Ectodermal cell (in vitro differentiated cells): ENCODE measurements around the gene IGF1R. TPM values are rescaled to one million over a fixed set of nuclear protein-coding genes. Genes with fewer than 3 reads are reported as not detected.

Source experiments
- H3K27ac ChIP-seq: 2 replicates; pipeline ENCODE4 v1.7.0; 2013; ENCODE audit warnings: mild to moderate bottlenecking, low read depth, low read length; ENCODE audit not compliant: insufficient read depth, poor library complexity, severe bottlenecking
- H3K27me3 ChIP-seq: 2 replicates; pipeline ENCODE4 v1.7.0; 2013; ENCODE audit warnings: mild to moderate bottlenecking, low read length; ENCODE audit not compliant: insufficient read depth, control insufficient read depth, poor library complexity, severe bottlenecking
- H3K36me3 ChIP-seq: one replicate; pipeline ENCODE4 v1.7.0; 2013; ENCODE audit warnings: low read length; ENCODE audit not compliant: control insufficient read depth, insufficient read depth
- H3K4me1 ChIP-seq: one replicate; pipeline ENCODE4 v1.7.0; 2013; ENCODE audit warnings: low read length; ENCODE audit not compliant: control insufficient read depth, insufficient read depth
- H3K4me3 ChIP-seq: 2 replicates; pipeline ENCODE4 v1.7.0; 2013; ENCODE audit warnings: low read depth, low read length, control low read depth; ENCODE audit not compliant: insufficient read depth
- H3K9me3 ChIP-seq: 2 replicates; pipeline ENCODE4 v1.7.0; 2013; ENCODE audit warnings: mild to moderate bottlenecking, low read length, moderate library complexity; ENCODE audit not compliant: control insufficient read depth
- WGBS, 2 experiments: methylation state at CpG; one replicate each; pipeline ENCODE4 v1.1.7; 2013; ENCODE audit warnings: missing lambda C conversion rate in 2 of 2; 5-methylcytosine and 5-hydroxymethylcytosine counted together
- polyA plus RNA-seq, 4 experiments: library from polyadenylated mRNA; stranded (reverse); fragments of 50-300 nt; gene quantifications; one replicate each; pipeline ENCODE4 v1.2.3, GENCODE V29; 2013

IGF1R gene
- polyA plus RNA-seq (2013, experiment 1 of 4), result 36.6 TPM
- 46.0 TPM for polyA plus RNA-seq (2013, experiment 2 of 4)
- 30.3 TPM for polyA plus RNA-seq (2013, experiment 3 of 4)
- 36.8 TPM for polyA plus RNA-seq (2013, experiment 4 of 4)

- H3K27me3 ChIP-seq, result peaks cover 16% of the 10 kb centered on the region
- H3K27ac ChIP-seq, result peak within 1 kb of the TSS; percentile 96
- H3K9me3 ChIP-seq, result no peaks in the 10 kb centered on the region
- H3K36me3 ChIP-seq, result no peaks in the 10 kb centered on the region
- 0% methylated on average over 103 to 104 of the region's 106 CpGs for WGBS, 2 experiments
- peaks cover 11% of the 10 kb centered on the region for H3K4me1 ChIP-seq
- H3K4me3 ChIP-seq, result peak within 1 kb of the TSS; percentile 89
These were observed at the start of gene IGF1R for GRCh38 chr15:98647774-98648653. Gene IGF1R (plus strand): TSS chr15:98648539. CDS start chr15:98649582, 1,043 bp downstream.

DNA sequence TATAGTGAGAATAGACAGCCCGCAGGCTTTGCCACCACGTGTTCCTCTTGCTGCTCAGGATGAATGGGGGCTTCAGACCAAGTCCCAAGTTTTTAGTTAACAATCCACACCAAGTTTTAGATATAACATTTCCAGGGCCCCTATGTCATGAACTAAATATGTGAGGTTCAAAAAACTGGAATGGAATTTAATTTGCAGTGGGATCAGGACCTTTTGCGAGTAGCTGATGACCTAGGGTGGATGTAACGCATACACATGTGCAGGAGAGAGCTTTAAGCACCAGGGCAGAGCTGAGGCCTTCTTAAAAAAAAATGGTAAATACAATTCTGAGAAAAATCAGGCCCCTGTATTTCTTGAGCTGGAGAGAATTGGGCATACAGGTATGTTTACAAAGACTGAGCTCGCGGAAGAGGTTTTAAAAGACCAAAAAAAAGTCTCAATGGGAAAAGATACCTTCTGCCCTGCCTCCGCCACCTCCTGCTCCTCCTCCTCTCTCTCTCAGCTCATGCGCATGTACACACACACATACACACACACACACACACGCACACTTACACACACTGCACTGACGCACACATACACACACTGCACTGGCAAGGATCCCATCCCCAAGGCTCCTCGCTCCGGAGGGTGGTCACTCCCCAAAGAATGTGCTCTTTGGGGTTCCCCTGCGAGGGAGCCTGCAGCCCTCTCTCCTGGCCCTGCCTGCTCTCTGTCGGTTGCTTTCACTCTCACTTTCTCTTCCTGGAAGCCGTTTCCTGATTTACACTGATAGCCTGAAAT, 48.2 kb upstream of the IGF1R start:
- H3K4me1 ChIP-seq, result peaks cover 17% of the 10 kb centered on the region
- H3K36me3 ChIP-seq, result no peaks in the 10 kb centered on the region
- no peaks in the 10 kb centered on the region for H3K27me3 ChIP-seq
- no peak overlapping the region for H3K27ac ChIP-seq
- no peaks in the 10 kb centered on the region for H3K9me3 ChIP-seq
- H3K4me3 ChIP-seq, result no peak overlapping the region
- WGBS, 2 experiments, result 53 to 54% methylated on average over 15 of the region's 15 CpGs

DNA sequence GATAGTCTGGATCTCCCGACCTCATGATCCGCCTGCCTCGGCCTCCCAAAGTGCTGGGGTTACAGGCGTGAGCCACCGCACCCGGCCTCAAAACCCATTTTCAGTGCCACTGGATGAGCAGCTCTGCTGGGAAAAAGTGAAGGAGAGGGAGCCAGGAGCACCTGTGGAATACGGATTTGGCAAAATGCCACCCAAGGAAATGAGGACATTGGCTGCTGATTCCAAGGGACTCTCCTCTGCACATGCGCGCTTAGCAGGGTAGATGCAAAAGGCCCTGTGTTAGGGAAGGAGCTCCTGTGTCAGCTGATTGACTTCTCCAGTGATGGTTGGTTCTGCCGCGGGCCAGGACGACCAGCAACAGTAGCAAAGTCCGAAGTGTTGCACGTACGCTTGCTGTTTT, 43.4 kb upstream of the IGF1R start:
- H3K4me3 ChIP-seq, result no peak overlapping the region
- H3K4me1 ChIP-seq, result peaks cover 5% of the 10 kb centered on the region
- no peak overlapping the region for H3K27ac ChIP-seq
- 95 to 97% methylated on average over 15 of the region's 15 CpGs for WGBS, 2 experiments
- no peaks in the 10 kb centered on the region for H3K27me3 ChIP-seq
- no peaks in the 10 kb centered on the region for H3K9me3 ChIP-seq
- H3K36me3 ChIP-seq, result no peaks in the 10 kb centered on the region

DNA sequence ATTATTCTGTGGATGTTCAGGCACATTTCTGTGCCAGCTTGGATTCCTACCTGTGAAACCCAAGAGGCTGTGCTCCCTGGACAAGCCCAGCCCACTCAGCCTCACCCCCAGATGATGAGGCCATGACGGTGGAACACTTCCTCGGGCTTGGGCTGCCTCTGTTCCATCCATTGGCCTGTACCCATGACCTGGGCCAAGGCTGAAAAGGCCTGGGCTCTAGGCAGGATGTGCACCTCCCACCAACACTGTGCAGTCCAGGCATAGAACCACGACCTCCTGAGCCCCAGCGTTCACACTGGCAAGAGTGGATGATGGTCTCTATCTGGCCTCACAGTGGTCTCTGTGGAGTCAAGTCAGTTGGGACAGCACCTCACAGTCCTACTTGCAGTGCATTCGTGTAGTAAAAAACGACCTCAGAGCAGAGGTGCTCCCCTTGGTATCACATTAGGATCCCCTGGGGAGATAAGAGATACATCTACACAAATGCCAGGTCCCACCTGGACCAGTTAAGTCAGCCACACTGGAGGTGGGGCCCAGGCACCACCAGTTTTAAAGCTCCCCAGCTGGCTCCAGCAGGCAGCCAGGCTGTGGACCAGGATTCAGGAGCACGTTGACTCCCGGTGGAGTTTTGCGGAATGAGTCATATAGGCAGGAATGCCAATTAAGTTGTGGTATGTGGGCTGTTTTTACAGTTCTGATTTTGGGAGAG, 39.0 kb upstream of the IGF1R start:
- 77 to 78% methylated on average over 9 of the region's 9 CpGs for WGBS, 2 experiments
- Histone ChIP-seq H3K27me3 (no peaks in the 10 kb centered on the region), H3K9me3 (no peaks in the 10 kb centered on the region), H3K4me3 (no peak overlapping the region), H3K4me1 (no peaks in the 10 kb centered on the region), H3K27ac (no peak overlapping the region), H3K36me3 (no peaks in the 10 kb centered on the region)

GRCh38 chr15:98610991-98611390, 37.3 kb upstream of the IGF1R start:
- Histone ChIP-seq H3K27me3 (no peaks in the 10 kb centered on the region), H3K27ac (no peak overlapping the region), H3K4me1 (no peaks in the 10 kb centered on the region), H3K36me3 (no peaks in the 10 kb centered on the region), H3K9me3 (no peaks in the 10 kb centered on the region), H3K4me3 (no peak overlapping the region)
- WGBS, 2 experiments, result 91% methylated on average over 4 of the region's 4 CpGs

GRCh38 chr15:98611808-98612207, 36.5 kb upstream of the IGF1R start:
- H3K9me3 ChIP-seq, result no peaks in the 10 kb centered on the region
- no peaks in the 10 kb centered on the region for H3K36me3 ChIP-seq
- no peaks in the 10 kb centered on the region for H3K27me3 ChIP-seq
- H3K27ac ChIP-seq, result no peak overlapping the region
- no peaks in the 10 kb centered on the region for H3K4me1 ChIP-seq
- WGBS, 2 experiments, result 88% methylated on average over 2 of the region's 2 CpGs; no CpG with 5 or more reads in 1 of the 2 experiments
- no peak overlapping the region for H3K4me3 ChIP-seq

DNA sequence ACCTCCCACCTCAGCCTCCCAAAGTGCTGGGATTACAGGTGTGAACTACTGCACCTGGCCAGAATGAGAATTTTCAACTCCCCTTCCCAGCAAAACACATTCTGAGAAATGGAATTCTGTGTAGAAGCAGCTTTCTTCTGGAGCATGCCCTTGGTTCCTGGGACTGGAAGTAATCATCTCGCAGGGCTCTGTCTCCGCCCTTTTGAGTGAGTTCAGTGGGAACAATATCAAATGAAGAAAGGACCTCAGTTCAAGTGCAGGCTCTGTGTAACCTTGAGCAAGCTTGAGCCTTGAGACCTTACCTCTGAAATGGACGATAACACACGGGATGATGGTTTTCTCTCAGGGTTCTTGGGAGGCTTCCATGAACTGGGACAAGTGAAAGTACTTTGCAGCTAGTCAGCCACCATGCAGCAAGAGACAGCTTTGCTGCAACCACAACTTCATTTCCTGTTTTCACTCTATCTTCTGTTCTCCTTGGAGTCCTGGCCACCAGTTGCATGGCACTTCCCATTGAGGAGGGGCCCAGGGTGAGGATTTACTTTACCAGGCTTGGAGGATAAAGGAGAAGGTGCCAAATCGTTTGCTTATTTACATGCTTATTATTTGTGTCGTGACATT, 35.7 kb upstream of the IGF1R start:
- 94 to 95% methylated on average over 6 of the region's 6 CpGs for WGBS, 2 experiments
- Histone ChIP-seq H3K4me3 (no peak overlapping the region), H3K27me3 (no peaks in the 10 kb centered on the region)

DNA sequence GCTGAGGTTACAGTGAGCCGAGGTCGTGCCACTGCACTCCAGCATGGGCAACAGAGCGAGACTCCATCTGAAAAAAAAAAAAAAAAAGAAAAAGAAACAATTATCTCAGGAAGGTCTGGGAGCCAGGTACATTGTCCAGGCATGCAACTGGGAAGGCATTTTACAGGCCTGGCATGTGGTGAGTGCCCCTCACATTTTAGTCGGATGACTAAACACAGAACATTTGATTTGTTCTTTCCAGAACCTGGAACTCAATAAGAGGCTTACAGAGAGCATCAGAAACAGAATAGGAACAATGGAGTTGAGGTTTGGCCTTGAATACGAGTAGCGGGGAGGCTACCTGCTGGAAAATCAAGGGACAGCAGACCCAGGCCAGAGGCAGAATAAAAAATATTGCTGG, 33.7 kb upstream of the IGF1R start:
- no peaks in the 10 kb centered on the region for H3K9me3 ChIP-seq
- no peak overlapping the region for H3K4me3 ChIP-seq
- 89 to 92% methylated on average over 6 of the region's 6 CpGs for WGBS, 2 experiments
- no peaks in the 10 kb centered on the region for H3K36me3 ChIP-seq
- H3K4me1 ChIP-seq, result no peaks in the 10 kb centered on the region
- H3K27me3 ChIP-seq, result no peaks in the 10 kb centered on the region
- H3K27ac ChIP-seq, result no peak overlapping the region

More for the DNA sequence above, 35.7 kb upstream of the IGF1R start:
- no peak overlapping the region for H3K27ac ChIP-seq
- H3K4me1 ChIP-seq, result no peaks in the 10 kb centered on the region
- no peaks in the 10 kb centered on the region for H3K9me3 ChIP-seq
- H3K36me3 ChIP-seq, result no peaks in the 10 kb centered on the region

- H3K4me1 ChIP-seq, result no peaks in the 10 kb centered on the region
- H3K36me3 ChIP-seq, result no peaks in the 10 kb centered on the region
- WGBS, 2 experiments, result 84% methylated on average over 10 of the region's 10 CpGs
- no peak overlapping the region for H3K27ac ChIP-seq
- no peak overlapping the region for H3K4me3 ChIP-seq
- no peaks in the 10 kb centered on the region for H3K9me3 ChIP-seq
- no peaks in the 10 kb centered on the region for H3K27me3 ChIP-seq
These were observed 31.9 kb upstream of the IGF1R start for GRCh38 chr15:98616397-98616796.
